Uterus (tissue), 4 donors: ENCODE results near the gene PTPA. TPM values are rescaled to one million over a fixed set of nuclear protein-coding genes. Genes with fewer than 3 reads are reported as not detected.
A peak's percentile ranks its signal among the peaks of the same experiment; 100 is the strongest.

Experiments used
- DNase-seq, 2 donors: peaks; one replicate each; pipeline ENCODE4 v3.0.0-alpha.2; 2019 to 2020
- H3K27ac ChIP-seq, 2 donors: fragments of 200-600 bp; sonication (generic); 1 replicate in 1 of 2; 2 replicates in 1 of 2; pipeline ENCODE4 v1.5.1; 2016 to 2018
- H3K27me3 ChIP-seq, 2 donors: fragments of 200-600 bp; sonication (generic); one replicate each; pipeline ENCODE4 v1.5.1; 2018 to 2019; ENCODE audit warnings: control low read depth in 1 of 2
- H3K36me3 ChIP-seq, 2 donors: fragments of 200-600 bp; sonication (generic); one replicate each; pipeline ENCODE4 v1.5.1; 2019; ENCODE audit warnings: control low read depth in 1 of 2
- H3K4me1 ChIP-seq, 2 donors: fragments of 200-600 bp; sonication (generic); one replicate each; pipeline ENCODE4 v1.5.1; 2018 to 2019; ENCODE audit warnings: control low read depth in 1 of 2
- H3K4me3 ChIP-seq, 2 donors: fragments of 200-600 bp; sonication (generic); 1 replicate in 1 of 2; 2 replicates in 1 of 2; pipeline ENCODE4 v1.5.1; 2018 to 2019; ENCODE audit warnings: mild to moderate bottlenecking in 1 of 2
- H3K9me3 ChIP-seq, 2 donors: fragments of 200-600 bp; sonication (generic); one replicate each; pipeline ENCODE4 v1.5.1; 2019; ENCODE audit warnings: control low read depth in 1 of 2
- POLR2A ChIP-seq, 2 donors: fragments of 450-650 bp; IDR thresholded peaks; one replicate each; pipeline ENCODE4 v1.6.1; 2016; ENCODE audit warnings: antibody characterized with exemption in 2 of 2, mild to moderate bottlenecking in 1 of 2, moderate library complexity in 1 of 2
- intact Hi-C: fragments of 100-400 bp; cut with DNase I; formaldehyde crosslinking; loops from one replicate; pipeline ENCODE4 v1.15.1; 2023; ENCODE audit warnings: low total_unique reads
- total RNA-seq, 4 donors: library from RNA; depleted of rRNA in 3 of 4; stranded (reverse); fragments of >200 nt in 3 of 4; gene quantifications; one replicate each; pipeline versions ENCODE4 v1.1.0 to v1.2.4, GENCODE V29; 2014 to 2023
- TF ChIP-seq, protein P1 (sequence below), 4 experiments: fragments of 200-600 bp in 2 of 4; fragments of 450-650 bp in 2 of 4; sonication (generic) in 2 of 4; IDR thresholded peaks; one replicate each; pipeline ENCODE4 v1.5.1; 2016 to 2019; ENCODE audit warnings: antibody characterized with exemption in 4 of 4, mild to moderate bottlenecking in 2 of 4, moderate library complexity in 1 of 4
- donor health status: DM: yes; HTN: yes; CAD: no.

Gene PTPA
- total RNA-seq, 4 donors from 2014 or later = 28.9 to 107 (median 62.1) TPM

DNA sequence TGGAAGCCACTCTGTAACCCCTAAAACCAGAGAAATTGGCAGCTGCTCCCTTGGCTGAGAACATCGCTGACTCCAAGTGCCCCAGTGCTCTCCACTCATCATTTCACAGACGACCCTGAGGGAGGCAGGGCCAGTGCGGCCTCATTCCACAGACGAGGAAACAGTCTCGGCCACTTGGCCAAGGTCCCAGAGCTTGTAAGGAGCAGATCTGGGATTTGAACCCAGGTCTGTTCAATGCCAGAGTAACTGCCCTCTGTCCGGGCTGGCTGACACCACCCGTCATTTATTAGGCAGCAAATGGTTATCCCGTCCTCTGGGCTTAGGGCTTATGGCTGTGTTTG lies 86.7 kb downstream of the PTPA start:
- peaks cover 0 to 5% of the 10 kb centered on the region in 2 donors for H3K4me1 ChIP-seq
- no peaks in the 10 kb centered on the region for H3K9me3 ChIP-seq
- intact Hi-C loops = no loop called here
- no peaks in the 10 kb centered on the region for H3K27me3 ChIP-seq
- peak in 1 of 2 donors; percentile 52 for DNase-seq
- H3K36me3 ChIP-seq = no peaks in the 10 kb centered on the region
- TF ChIP-seq, protein P1, sequence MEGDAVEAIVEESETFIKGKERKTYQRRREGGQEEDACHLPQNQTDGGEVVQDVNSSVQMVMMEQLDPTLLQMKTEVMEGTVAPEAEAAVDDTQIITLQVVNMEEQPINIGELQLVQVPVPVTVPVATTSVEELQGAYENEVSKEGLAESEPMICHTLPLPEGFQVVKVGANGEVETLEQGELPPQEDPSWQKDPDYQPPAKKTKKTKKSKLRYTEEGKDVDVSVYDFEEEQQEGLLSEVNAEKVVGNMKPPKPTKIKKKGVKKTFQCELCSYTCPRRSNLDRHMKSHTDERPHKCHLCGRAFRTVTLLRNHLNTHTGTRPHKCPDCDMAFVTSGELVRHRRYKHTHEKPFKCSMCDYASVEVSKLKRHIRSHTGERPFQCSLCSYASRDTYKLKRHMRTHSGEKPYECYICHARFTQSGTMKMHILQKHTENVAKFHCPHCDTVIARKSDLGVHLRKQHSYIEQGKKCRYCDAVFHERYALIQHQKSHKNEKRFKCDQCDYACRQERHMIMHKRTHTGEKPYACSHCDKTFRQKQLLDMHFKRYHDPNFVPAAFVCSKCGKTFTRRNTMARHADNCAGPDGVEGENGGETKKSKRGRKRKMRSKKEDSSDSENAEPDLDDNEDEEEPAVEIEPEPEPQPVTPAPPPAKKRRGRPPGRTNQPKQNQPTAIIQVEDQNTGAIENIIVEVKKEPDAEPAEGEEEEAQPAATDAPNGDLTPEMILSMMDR (IDR thresholded peaks at IDR 0.05) = no peak
- no peak for TF ChIP-seq POLR2A (IDR thresholded peaks at IDR 0.05)
- peak overlapping the region; percentile 89 to 90 for H3K27ac ChIP-seq
- H3K4me3 ChIP-seq = no peak overlapping the region

Other genes with a start within 250 kb of the PTPA start
- gene KYAT1, start 229.5 kb upstream of the PTPA start, total RNA-seq = 10 to 100 TPM in 1 of 4 donors, 1 to 10 TPM in 3; 1.5 to 11.0 (median 3.4) TPM
- 10 to 100 TPM; 23.5 to 58.7 (median 30.8) TPM for gene LRRC8A, start 229.3 kb upstream of the PTPA start, total RNA-seq
- 10 to 100 TPM; 23.2 to 30.8 (median 27.2) TPM for gene PHYHD1, start 190.4 kb upstream of the PTPA start, total RNA-seq
- 10 to 100 TPM in 3 of 4 donors, 1 to 10 TPM in 1; 10.0 to 22.3 (median 13.6) TPM for gene DOLK, start 163.8 kb upstream of the PTPA start, total RNA-seq
- gene NUP188, start 163.7 kb upstream of the PTPA start, total RNA-seq = 10 to 100 TPM; 21.5 to 75.4 (median 36.9) TPM
- gene SH3GLB2, start 83.1 kb upstream of the PTPA start, total RNA-seq = 100 to 1,000 TPM in 1 of 4 donors, 10 to 100 TPM in 3; 35.1 to 126 (median 81.8) TPM
- gene MIGA2, start 74.8 kb upstream of the PTPA start, total RNA-seq = 10 to 100 TPM; 13.2 to 36.5 (median 34.0) TPM
- gene DOLPP1, start 30.3 kb upstream of the PTPA start, total RNA-seq = 10 to 100 TPM in 1 of 4 donors, 1 to 10 TPM in 2, not detected in 1; 1.0 to 10.2 (median 9.7) TPM
- gene CRAT, start 622 bp upstream of the PTPA start, total RNA-seq = 10 to 100 TPM; 20.0 to 42.4 (median 27.4) TPM
- gene IER5L, start 66.8 kb downstream of the PTPA start, total RNA-seq = 10 to 100 TPM in 2 of 4 donors, 1 to 10 TPM in 2; 1.8 to 31.0 (median 14.5) TPM